K562 (cell line): ENCODE results near the gene ZNF800. TPM values are rescaled to one million over a fixed set of nuclear protein-coding genes. Genes with fewer than 3 reads are reported as not detected.

Source experiments
- ASH1L ChIP-seq: fragments of 450-650 bp; IDR thresholded peaks from 2 replicates; pipeline ENCODE4 v1.6.1; 2018; ENCODE audit warnings: borderline replicate concordance, mild to moderate bottlenecking, low read depth; ENCODE audit not compliant: partially characterized antibody
- BDP1 ChIP-seq: IDR thresholded peaks from 3 replicates; pipeline ENCODE4 v1.6.1; 2011; ENCODE audit not compliant: insufficient read length, insufficient read depth
- CBFA2T3 ChIP-seq: fragments of 450-650 bp; IDR thresholded peaks from 2 replicates; pipeline ENCODE4 v1.6.1; 2017
- DIDO1 ChIP-seq: fragments of 450-650 bp; IDR thresholded peaks from 2 replicates; pipeline ENCODE4 v1.6.1; 2016; ENCODE audit warnings: low read depth, missing biosample characterization, missing genetic modification characterization
- DNMT1 ChIP-seq: fragments of 450-650 bp; IDR thresholded peaks from 2 replicates; pipeline ENCODE4 v1.6.1; 2016; ENCODE audit warnings: antibody characterized with exemption, mild to moderate bottlenecking
- E4F1 ChIP-seq: fragments of 250-450 bp; sonication (Bioruptor Pico); IDR thresholded peaks from 2 replicates; pipeline ENCODE4 v1.5.0; 2021; ENCODE audit warnings: mild to moderate bottlenecking, borderline replicate concordance
- FOXM1 ChIP-seq, 2 experiments: fragments of 450-650 bp in 1 of 2; sonication (generic) in 1 of 2; formaldehyde crosslinking in 1 of 2; IDR thresholded peaks; 2 replicates each; pipeline versions ENCODE4 v1.6.1 to v1.9.0; 2017 to 2022; ENCODE audit warnings: low read depth in 2 of 2, mild to moderate bottlenecking in 2 of 2, missing genetic modification reagents in 1 of 2, moderate library complexity in 1 of 2
- GATAD2B ChIP-seq: fragments of 450-650 bp; IDR thresholded peaks from 2 replicates; pipeline ENCODE4 v1.6.1; 2017; ENCODE audit warnings: mild to moderate bottlenecking, borderline replicate concordance
- GTF2A2 ChIP-seq: IDR thresholded peaks from 2 replicates; pipeline ENCODE4 v1.6.1; 2016; ENCODE audit warnings: mild to moderate bottlenecking, missing genetic modification characterization, missing compliant biosample characterization
- HCFC1 ChIP-seq: IDR thresholded peaks from 2 replicates; pipeline ENCODE4 v1.6.1; 2012; ENCODE audit warnings: low read depth, low read length, improper control_type of control experiment
- HEY1 ChIP-seq: fragments of 250-450 bp; sonication (Bioruptor Pico); IDR thresholded peaks from 2 replicates; pipeline ENCODE4 v1.5.0; 2020; ENCODE audit warnings: mild to moderate bottlenecking, moderate library complexity, borderline replicate concordance
- HNRNPK ChIP-seq: fragments of 200-400 bp; formaldehyde crosslinking; IDR thresholded peaks from one replicate; pipeline ENCODE4 v1.6.1; 2018; ENCODE audit warnings: mild to moderate bottlenecking, low read depth, low read length; ENCODE audit not compliant: poor library complexity, severe bottlenecking
- IRF9 ChIP-seq: fragments of 450-650 bp; IDR thresholded peaks from 2 replicates; pipeline ENCODE4 v1.6.1; 2016; ENCODE audit warnings: missing biosample characterization, missing genetic modification characterization
- MAFK ChIP-seq: IDR thresholded peaks from 2 replicates; pipeline ENCODE4 v1.6.1; 2011; ENCODE audit warnings: low read length, improper control_type of control experiment
- NCOR1 ChIP-seq: fragments of 450-650 bp; IDR thresholded peaks from 2 replicates; pipeline ENCODE4 v1.6.1; 2016; ENCODE audit warnings: mild to moderate bottlenecking, moderate library complexity
- NONO ChIP-seq, 2 experiments: fragments of 200-400 bp in 1 of 2; fragments of 450-650 bp in 1 of 2; formaldehyde crosslinking in 1 of 2; IDR thresholded peaks; 2 replicates each; pipeline ENCODE4 v1.6.1; 2017; ENCODE audit warnings: low read depth in 2 of 2, mild to moderate bottlenecking in 2 of 2, moderate library complexity in 2 of 2, low read length in 1 of 2
- RFX7 ChIP-seq: fragments of 250-450 bp; sonication (Bioruptor Pico); IDR thresholded peaks from 2 replicates; pipeline ENCODE4 v1.5.1; 2021; ENCODE audit warnings: mild to moderate bottlenecking
- TRIM28 ChIP-seq: fragments of 450-650 bp; IDR thresholded peaks from 2 replicates; pipeline ENCODE4 v1.6.1; 2017
- XRCC5 ChIP-seq: fragments of 200-400 bp; formaldehyde crosslinking; IDR thresholded peaks from 2 replicates; pipeline ENCODE4 v1.6.1; 2017; ENCODE audit warnings: low read depth, mild to moderate bottlenecking, low read length
- ZEB2 ChIP-seq: fragments of 450-650 bp; IDR thresholded peaks from 2 replicates; pipeline ENCODE4 v1.6.1; 2016
- ZNF140 ChIP-seq: fragments of 250-450 bp; sonication (Bioruptor Pico); IDR thresholded peaks from 2 replicates; pipeline ENCODE4 v1.8.0; 2021; ENCODE audit warnings: moderate library complexity, mild to moderate bottlenecking, inconsistent platforms
- ZNF232 ChIP-seq: sonication (generic); formaldehyde crosslinking; IDR thresholded peaks from 2 replicates; pipeline ENCODE4 v1.8.0; 2022; ENCODE audit warnings: mild to moderate bottlenecking, missing genetic modification reagents
- ZNF586 ChIP-seq: fragments of 450-650 bp; formaldehyde crosslinking; conservative IDR thresholded peaks from 2 replicates; pipeline ENCODE4 v1.4.0; 2020; ENCODE audit warnings: mild to moderate bottlenecking, moderate library complexity
- ZNF75A ChIP-seq: fragments of 450-650 bp; formaldehyde crosslinking; IDR thresholded peaks from 2 replicates; pipeline ENCODE4 v1.4.0; 2020; ENCODE audit warnings: mild to moderate bottlenecking
- polyA plus RNA-seq, 8 experiments: library from polyadenylated mRNA; depleted of rRNA in 4 of 8; stranded (reverse) in 5 of 8; unstranded in 3 of 8; fragments of >200 nt; fragmentation: Nextera tagmentation in 2 of 8; fragmentation: Illumina TruSeq in 1 of 8; extraction: Ambion mirVana in 2 of 8; extraction: Trizol in 1 of 8; gene quantifications; 2 replicates each; pipeline versions ENCODE4 v1.2.1 to v1.2.3, GENCODE V29; 2011 to 2014; ENCODE audit warnings: inconsistent platforms in 1 of 8, missing spikeins in 1 of 8
- total RNA-seq, 7 experiments: library from RNA; depleted of rRNA in 6 of 7; stranded (reverse); fragments of >200 nt in 6 of 7; fragmentation: Illumina TruSeq in 2 of 7; extraction: Trizol in 2 of 7; gene quantifications; 2 replicates each; pipeline versions ENCODE4 v1.2.1 to v1.2.3, GENCODE V29; 2011 to 2021; ENCODE audit warnings: low replicate concordance in 1 of 7

Gene ZNF800
- total and polyA plus RNA-seq, 9 of the 15 experiments (the other 6 are each of a cell fraction or from before 2014, with no cell fraction given): 7.5 to 58.3 (median 33.4) TPM

GRCh38 chr7:127392566-127393367 lies at the start of gene ZNF800 (continued):
- TF ChIP-seq FOXM1 (IDR thresholded peaks at IDR 0.05; ENCODE audit: low read depth): no peak
- no peak for TF ChIP-seq FOXM1 (CRISPR knock-in tag; IDR thresholded peaks at IDR 0.05; ENCODE audit: low read depth)
- no peak; the same call in 1 of the 2 replicates for TF ChIP-seq GTF2A2 (tag)
- TF ChIP-seq GATAD2B: peak; percentile 93
- TF ChIP-seq ASH1L: peak; percentile 28
- peak; percentile 68; the same call in 1 of the 2 replicates for TF ChIP-seq XRCC5
- no peak for TF ChIP-seq ZNF140 (CRISPR knock-in tag)
- TF ChIP-seq ZEB2: no peak
- TF ChIP-seq CBFA2T3: no peak
- no peak for TF ChIP-seq RFX7 (CRISPR knock-in tag)
- TF ChIP-seq HNRNPK: peak; percentile 14
- TF ChIP-seq MAFK: no peak
- no peak for TF ChIP-seq ZNF75A (CRISPR knock-in tag)
- TF ChIP-seq BDP1: no peak
- TF ChIP-seq IRF9 (tag): no peak
- TF ChIP-seq E4F1 (CRISPR knock-in tag): peak; percentile 24; the same call in 1 of the 2 replicates
- TF ChIP-seq NONO (IDR thresholded peaks at IDR 0.05; ENCODE audit: low read depth in 2 of 2, low read length in 1 of 2): peak; percentile 59 to 82; a peak in 3 of 4 replicates
- peak; percentile 25; the same call in 1 of the 2 replicates for TF ChIP-seq DIDO1 (tag)
- TF ChIP-seq HCFC1: peak; percentile 72
- peak; percentile 60; the same call in 1 of the 2 replicates for TF ChIP-seq ZNF232 (CRISPR knock-in tag)
- no peak for TF ChIP-seq ZNF586 (CRISPR knock-in tag)
- no peak for TF ChIP-seq TRIM28
- no peak for TF ChIP-seq HEY1 (CRISPR knock-in tag)
- TF ChIP-seq NCOR1: no peak
- TF ChIP-seq DNMT1: no peak
